Cerebellar cortex (tissue), 1 donor: ENCODE measurements around the gene POTEJ.
A peak's percentile ranks its signal among the peaks of the same experiment; 100 is the strongest.
"Not testable (repeated sequence)": the region's sequence is repeated elsewhere in the genome, so short reads cannot be mapped to it uniquely, and the experiment has no call there.

Experiments used
- DNase-seq: peaks from one replicate; pipeline ENCODE4 v3.0.0-alpha.2; 2015; ENCODE audit warnings: low spot score

The POTEJ gene

DNA sequence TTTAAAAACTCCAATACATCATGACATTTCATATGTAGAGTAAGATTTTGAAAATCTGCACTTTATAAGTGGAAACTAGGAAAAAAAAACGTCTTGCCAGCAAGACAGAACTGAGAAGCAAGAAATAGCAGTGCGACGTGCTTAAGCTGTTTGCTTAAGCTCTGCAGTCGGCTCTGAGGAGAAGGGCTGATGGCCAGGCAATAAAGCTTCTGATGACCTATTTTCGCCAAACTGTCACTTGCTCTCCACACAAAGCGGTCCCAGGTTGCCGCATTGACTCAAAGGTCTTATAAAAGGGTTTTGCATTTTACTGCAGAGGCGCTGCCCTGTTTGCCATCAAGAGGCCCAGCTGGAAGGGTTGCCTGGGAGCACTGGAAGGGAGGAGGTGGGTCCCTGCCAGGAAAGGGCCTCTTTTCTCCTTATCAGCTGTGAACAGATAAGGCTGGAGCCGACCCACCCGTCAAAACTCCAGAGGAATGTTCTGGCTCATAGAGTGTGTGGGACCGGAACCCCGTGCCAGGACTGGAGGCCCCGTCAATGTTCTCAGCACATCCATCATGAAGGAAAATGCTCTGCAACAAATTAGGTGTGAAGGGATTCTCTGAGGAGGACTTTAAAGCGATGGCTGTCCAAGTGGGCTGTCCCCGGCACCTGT is 9.5 kb upstream of the POTEJ start:
- DNase-seq: not testable (repeated sequence)

DNA sequence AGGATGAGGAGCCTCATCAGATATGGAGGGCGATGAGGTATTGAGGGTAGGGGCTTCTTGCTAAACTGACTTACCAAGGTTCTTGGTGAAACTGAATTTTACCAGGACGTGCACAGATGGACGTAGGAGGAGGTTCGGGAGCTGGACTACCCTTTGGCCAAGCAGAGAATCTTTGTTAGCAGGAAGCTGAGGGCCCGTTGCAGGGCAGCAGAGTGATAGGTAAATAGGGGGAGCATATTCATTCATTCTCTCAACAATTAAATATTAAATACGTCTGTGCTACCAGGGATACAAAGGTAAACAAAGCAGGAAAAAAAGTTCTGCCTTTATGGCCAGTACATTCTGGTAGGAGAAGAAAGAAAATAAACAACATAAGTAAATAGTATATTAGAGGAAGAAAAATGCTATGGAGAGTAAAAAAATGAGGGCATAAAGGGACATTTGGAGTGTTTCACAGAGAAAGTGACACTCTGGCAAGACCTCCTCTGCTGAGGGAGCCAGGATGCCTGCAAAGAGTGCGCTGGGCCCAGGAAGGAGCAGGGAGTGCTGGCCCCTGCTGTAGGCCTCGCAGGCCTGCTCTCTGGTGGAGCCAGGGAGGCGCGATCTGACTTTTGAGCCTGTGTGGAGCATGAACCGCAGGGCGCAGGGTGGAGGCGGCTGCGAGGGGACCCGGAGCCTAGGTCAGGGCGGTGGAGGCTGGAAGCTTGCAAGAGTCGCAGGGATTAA is 2.8 kb upstream of the POTEJ start:
- DNase-seq: not testable (repeated sequence)

DNA sequence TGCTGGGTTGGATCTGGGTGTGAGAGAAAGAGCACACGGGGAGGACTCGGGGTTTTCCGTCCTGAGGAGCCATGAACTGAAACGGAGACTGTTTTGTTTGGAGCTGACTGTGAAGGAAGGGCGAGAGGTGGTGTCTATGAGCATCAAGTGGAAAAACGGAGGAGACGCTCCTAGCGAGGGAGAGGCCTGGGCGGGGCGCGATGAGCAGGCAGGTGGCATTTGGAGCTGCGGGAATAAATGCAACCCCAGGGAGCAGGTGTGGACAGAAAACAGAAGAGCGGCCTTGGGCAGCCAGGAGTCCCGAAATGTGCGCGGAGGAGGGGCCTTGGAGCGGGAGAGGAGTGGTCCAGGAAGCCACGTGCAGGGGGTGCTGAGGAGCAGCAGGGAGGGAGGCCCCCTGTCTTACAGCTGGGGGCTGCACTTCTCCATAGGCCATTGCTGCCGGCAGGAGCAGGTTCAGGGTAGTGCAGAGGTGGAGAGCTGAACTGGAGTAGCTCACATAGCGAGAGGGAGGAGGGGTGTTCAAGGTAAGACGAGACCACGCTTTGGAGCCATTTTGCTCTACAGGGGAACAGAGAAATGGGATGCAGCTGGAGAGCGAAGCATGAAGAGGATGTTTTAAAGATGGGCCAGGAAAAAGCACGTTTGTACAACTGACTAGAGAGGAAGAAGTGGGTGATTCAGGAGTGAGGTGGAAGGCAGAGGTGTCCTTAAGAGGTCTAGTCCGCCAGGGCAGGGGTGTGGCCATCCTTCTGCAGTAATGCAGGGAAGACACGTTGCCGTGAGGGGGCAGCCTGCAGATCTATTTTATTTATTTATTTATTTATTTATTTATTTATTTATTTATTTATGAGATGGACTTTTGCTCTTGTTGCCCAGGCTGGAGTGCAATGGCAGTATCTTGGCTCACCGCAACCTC is 2.0 kb upstream of the POTEJ start:
- not testable (repeated sequence) for DNase-seq

DNA sequence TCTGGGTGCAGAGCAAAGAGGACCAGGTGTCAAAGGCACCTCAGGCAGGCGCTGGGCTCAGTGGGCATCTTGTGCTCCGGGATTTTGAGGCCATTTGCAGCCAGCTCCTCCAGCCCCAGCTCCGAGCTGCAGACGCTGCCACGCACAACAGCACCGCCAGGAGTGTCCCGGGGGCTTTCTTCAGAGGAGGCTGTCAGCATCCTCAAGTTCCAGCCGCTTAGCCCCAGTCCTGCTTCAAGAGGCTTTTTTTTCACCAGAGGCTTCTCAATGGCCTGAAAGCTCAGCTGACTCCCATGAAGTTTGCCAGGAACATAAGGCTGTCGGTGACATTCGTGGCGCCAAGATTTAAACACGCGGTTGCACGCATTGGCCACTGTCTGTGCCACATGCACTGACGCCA is 754 bp upstream of the POTEJ start:
- not testable (repeated sequence) for DNase-seq

DNA sequence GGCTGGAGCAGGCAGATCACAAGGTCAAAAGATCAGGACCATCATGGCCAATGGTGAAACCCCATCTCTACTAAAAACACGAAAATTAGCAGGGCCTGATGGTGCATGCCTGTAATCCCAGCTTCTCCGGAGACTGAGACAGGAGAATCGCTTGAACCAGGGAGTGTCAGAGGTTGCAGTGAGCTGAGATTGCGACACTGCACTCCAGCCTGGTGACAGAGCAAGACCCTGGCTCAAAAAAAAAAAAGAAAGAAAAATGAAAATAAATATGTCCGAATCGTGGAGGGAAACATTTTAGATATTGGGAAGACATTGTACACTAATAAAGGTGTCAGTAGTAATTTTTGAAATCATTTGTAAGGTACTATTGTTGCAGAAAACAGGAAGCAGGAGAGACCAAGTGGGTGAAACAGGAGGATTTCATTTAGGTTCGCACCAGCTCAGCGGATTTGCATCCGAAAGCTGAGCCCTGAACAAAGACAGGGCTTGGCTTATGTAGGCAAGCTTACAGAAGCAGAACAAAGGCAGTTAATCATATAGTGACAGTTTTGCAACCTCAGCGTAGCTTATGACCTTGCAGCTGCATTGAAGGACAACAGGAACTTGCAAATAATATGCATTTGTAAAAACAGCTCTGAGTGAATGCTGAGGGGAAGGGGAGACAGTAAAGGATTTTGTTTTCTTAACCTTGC is 17.7 kb downstream of the POTEJ start:
- not testable (repeated sequence) for DNase-seq

DNA sequence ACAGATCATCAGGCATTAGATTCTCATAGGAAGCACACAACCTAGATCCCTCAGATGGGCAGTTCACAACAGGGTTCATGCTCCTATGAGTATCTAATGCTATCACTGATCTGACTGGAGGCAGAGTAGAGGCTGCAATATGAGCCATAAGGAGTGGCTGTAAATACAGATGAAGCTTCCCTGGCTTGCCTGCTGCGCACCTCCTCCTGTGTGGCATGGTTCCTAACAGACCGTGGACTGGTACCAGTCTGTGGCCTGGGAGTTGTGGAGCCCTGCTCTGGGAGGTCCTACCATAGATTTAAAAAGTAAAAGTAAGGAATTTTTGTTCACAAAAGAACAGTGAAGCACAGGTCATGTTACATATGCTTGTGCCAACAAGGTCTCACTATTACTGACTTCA is 27.7 kb downstream of the POTEJ start:
- not testable (repeated sequence) for DNase-seq

DNA sequence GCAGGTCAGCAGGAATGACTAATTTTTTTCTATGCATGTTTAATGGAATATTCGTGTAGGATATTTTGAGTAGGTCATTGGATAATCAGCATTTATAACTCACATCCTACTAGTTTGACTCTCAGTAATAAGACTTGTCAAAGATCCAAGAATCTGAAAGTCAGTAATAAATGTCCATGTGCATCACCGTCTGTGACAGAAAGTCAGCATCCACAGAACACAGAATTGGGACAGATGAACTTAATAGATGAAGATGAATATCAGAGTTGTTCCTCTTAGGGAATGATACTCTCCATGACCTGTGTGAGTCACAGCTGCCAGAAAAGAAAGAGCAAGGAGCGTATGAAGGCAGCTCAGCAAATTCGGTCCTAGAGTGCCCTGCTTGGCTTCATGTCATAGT is 30.4 kb downstream of the POTEJ start:
- not testable (repeated sequence) for DNase-seq

DNA sequence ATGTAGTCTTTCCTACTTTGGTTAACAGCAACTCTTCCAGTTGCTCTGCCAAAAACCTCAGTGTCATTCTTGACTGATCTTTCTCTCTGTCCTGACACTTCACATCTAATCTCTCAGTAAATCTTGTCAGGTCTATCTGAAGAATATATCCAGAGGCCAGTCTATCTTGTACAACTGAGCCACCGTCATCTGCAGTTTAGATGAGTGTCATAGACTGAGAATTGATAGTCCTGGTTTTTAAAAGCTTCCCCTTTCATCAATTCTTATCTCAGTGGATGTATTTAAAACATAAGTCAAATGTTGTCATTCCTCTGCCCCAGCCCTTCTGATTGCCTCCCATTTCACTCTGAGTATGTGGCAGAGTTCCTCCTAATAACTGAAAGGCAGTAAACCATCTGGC is 38.0 kb downstream of the POTEJ start:
- DNase-seq: not testable (repeated sequence)

DNA sequence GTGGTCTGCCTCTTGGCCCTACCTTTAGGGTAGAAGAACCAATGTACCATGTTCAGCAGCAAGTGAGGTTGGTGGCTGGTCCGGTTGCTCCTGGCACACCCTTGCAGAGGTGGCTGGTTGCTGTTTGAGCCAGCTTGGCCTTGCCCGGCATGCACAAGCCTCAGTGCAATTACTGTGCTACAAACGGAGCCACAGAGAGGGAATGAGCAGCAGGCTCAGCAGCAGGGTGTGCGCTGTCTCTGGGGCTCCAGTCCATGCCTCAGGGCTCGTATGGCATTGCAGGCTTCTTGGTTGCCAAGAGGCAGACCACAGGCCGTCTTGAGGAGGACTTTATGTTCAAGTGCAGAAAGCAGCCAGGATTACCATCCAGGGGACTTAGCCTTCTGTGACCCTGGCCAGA is 53.3 kb downstream of the POTEJ start:
- peak; percentile 50 for DNase-seq

DNA sequence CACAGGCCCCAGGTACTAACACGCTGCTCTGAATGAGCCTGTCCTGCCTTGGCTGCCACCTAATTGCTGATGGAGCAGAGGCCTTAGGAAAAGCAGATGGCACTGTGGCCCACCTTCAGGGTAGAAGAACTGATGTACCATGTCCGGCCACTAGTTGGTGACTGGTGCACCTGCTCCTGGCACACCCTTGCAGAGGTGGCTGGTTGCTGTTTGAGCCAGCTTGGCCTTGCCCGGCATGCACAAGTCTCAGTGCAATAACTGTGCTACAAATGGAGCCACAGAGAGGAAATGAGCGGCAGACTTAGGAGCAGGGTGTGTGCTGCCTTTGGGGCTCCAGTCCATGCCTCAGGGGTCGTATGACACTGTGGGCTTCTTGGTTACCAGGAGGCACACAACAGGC is 54.4 kb downstream of the POTEJ start:
- DNase-seq: not testable (repeated sequence)

DNA sequence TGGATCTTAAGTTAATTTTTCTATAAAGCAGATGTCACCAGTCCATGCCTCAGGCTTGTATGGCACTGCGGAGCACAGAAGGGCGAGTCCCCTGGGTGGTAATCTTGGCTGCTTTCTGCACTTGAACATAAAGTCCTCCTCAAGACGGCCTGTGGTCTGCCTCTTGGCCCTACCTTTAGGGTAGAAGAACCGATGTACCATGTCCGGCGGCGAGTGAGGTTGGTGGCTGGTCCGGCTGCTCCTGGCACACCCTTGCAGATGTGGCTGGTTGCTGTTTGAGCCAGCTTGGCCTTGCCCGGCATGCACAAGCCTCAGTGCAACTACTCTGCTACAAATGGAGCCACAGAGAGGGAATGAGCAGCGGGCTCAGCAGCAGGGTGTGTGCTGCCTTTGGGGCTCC is 56.3 kb downstream of the POTEJ start:
- not testable (repeated sequence) for DNase-seq

DNA sequence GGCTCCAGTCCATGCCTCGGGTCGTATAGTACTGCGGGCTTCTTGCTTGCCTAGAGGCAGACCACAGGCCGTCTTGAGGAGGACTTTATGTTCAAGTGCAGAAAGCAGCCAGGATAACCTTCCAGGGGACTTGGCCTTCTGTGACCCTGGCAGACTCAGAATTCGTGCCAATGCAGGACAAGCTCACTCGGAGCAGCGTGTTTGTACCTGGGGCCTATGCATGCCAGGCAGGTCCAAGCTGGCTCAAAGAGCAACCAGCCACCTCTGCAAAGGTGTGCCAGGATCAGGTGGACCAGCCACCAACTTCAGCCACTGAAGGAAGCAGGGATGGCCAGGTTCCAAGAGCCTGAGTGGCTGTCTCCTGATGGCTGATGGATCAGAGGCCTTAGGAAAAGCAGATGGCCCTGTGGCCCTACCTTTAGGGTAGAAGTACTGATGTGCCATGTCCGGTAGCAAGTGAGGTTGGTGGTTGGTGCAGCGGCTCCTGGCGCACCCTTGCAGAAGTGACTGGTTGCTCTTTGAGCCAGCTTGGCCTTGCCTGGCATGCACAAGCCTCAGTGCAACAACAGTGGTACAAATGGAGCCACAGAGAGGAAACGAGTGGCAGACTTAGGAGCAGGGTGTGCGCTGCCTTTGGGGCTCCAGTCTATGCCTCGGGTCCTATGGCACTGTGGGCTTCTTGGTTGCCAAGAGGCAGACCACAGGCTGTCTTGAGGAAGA is 58.9 kb downstream of the POTEJ start:
- DNase-seq: not testable (repeated sequence)

DNA sequence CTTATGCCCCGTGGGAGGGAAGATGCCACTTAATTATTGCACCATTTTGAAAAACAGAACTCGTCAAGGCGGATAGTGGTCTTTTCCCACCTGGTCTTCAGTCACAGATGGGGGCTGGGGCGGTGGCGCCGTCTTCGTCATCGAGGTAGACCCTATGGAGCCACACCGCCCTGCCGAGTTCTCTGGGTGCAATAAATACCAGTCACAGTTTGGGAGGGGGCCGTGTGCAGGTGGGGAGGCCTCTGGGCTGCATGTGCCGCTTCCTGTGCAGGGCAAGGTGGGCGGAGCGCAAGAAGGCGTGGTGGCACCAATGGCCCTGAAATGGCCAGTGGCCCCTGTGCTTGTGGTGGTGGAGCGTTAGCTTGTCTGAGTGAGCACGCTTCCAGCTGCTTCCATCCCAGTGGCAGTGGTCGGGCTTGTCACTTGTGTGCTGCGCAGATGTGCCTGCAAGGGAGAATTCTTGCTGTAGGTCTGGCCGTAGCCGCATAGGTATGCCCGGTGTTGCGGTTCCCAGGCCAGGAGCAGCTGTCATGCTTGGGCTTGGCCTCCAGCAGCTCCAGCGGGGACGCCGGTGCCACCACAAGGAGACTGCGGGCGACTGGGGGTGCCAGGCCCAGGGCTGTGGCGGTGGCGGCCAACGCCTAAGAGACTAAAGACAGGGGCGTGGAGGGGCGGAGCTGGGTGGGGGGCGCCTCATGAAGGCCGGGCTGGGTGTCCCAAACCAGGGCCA is 81.0 kb downstream of the POTEJ start:
- not testable (repeated sequence) for DNase-seq

DNA sequence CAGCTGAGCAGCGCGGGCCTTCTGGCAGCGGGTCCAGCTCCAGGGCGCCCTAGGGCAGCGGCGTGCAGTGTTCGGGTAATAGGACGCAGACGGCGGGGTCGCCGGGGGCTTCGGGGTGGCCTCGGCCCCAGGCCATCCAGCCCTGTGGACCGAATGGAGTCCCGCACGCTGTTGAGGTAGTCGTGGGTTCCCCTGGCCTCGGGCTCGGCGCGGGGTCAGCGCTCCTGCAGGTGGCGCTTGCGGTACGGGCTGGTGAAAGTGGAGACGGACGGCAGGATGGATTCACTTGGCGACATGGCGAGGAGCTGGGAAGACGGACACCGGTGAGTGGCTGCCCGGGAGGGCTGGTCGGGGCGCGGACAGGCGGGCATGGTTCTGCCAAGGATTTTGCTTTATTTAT is 82.2 kb downstream of the POTEJ start:
- peak; percentile 77 for DNase-seq

DNA sequence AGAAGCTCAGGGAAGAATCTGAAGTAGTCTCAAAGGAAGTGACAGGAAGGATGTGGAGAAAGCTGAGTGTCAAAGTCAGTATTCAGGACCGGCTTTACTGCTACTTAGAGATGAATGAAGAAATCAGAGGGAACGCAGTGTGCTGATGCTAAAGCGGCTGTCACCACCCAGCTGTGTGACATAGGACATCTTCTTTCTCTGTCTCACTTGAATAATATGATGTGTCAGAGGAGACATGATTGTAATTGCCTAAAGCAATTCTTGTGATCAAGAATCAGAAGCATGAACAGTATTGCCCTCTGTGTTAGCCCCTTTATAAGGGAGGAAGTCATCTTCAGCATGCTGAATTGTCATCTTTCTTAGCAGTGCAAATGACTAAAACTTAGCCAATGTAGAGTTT is 92.0 kb downstream of the POTEJ start:
- not testable (repeated sequence) for DNase-seq
